Measurements from ENCODE around the gene DOK7. TPM values are rescaled to one million over a fixed set of nuclear protein-coding genes. Genes with fewer than 3 reads are reported as not detected.

DOK7 gene
- total RNA-seq, 1 donor from 2014 or later: not detected

- peaks cover 5% of the 10 kb centered on the region for H3K27me3 Mint-ChIP-seq (ENCODE audit: low read depth)
- peaks cover 16% of the 10 kb centered on the region for H3K4me1 Mint-ChIP-seq
- H3K27ac Mint-ChIP-seq (ENCODE audit: unreplicated experiment): no peak overlapping the region
- no peak for DNase-seq (ENCODE audit: low read depth, low spot score)
- no peak overlapping the region for H3K4me3 Mint-ChIP-seq
- no peaks in the 10 kb centered on the region for H3K36me3 Mint-ChIP-seq (ENCODE audit: low read depth)
- TF ChIP-seq CTCF (conservative IDR thresholded peaks at IDR 0.05): no peak
- no peaks in the 10 kb centered on the region for H3K9me3 Mint-ChIP-seq
Observed at GRCh38 chr4:3476936-3477749, 14.0 kb downstream of the DOK7 start.

- no peak for DNase-seq (ENCODE audit: low read depth, low spot score)
- Mint-ChIP-seq H3K36me3 (ENCODE audit: low read depth) (no peaks in the 10 kb centered on the region), H3K9me3 (no peaks in the 10 kb centered on the region), H3K27ac (ENCODE audit: unreplicated experiment) (no peak overlapping the region), H3K4me1 (peaks cover 16% of the 10 kb centered on the region), H3K4me3 (no peak overlapping the region), H3K27me3 (ENCODE audit: low read depth) (peaks cover 8% of the 10 kb centered on the region)
- TF ChIP-seq CTCF (conservative IDR thresholded peaks at IDR 0.05): no peak
Observed at GRCh38 chr4:3477750-3478430, 14.8 kb downstream of the DOK7 start.

DNA sequence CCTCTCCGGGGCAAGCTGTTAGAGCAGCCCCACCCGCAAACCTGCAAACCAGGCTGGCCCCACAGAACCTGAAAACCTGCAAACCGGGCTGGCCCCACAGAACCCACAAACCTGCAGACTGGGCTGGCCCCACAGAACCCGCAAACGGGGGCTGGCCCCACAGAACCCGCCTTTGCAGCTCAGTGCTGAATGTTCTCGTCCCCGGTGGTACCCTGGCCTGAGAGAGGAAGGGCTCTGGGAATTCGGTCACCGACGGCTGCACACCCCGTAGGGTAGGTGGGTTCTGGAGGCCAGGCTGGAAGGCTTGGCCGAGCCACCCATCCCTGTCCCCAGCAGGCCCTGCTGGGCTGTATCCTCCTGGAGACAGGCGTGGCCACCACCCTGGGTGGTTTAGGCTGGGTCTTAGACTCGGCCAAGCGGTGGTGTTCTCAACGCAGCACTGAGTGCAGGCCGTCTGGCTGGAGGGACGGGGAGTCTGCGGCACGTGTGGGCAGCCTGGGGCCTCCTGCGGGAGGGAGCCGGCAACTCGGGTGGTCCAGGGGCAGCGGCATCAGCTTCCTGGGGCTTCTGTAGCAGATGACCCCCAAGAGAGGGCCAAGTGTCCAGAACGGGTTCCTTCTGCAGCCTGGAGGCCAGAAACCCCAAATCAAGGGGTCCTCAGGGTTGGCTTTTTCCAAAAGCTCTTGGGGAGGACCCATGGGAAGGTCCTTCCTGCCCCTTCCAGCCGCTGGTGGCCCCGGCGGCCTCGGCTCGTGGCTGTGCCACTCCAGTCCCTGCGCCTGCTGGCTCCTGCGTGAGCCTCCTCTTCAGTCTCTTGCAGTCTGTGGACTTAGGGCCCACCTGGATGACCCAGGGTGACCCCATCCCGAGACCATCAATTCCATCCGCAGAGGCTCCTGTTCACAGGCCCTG is 15.6 kb downstream of the DOK7 start:
- TF ChIP-seq CTCF (conservative IDR thresholded peaks at IDR 0.05): no peak
- Mint-ChIP-seq H3K36me3 (ENCODE audit: low read depth) (no peaks in the 10 kb centered on the region), H3K4me3 (no peak overlapping the region), H3K9me3 (no peaks in the 10 kb centered on the region), H3K27ac (ENCODE audit: unreplicated experiment) (no peak overlapping the region), H3K27me3 (ENCODE audit: low read depth) (peaks cover 8% of the 10 kb centered on the region), H3K4me1 (peaks cover 16% of the 10 kb centered on the region)
- DNase-seq (ENCODE audit: low read depth, low spot score): no peak

- H3K27ac Mint-ChIP-seq (ENCODE audit: unreplicated experiment): no peak overlapping the region
- no peak overlapping the region for H3K4me3 Mint-ChIP-seq
- no peaks in the 10 kb centered on the region for H3K9me3 Mint-ChIP-seq
- peaks cover 16% of the 10 kb centered on the region for H3K4me1 Mint-ChIP-seq
- H3K27me3 Mint-ChIP-seq (ENCODE audit: low read depth): peaks cover 8% of the 10 kb centered on the region
- DNase-seq (ENCODE audit: low read depth, low spot score): no peak
- no peak for TF ChIP-seq CTCF (conservative IDR thresholded peaks at IDR 0.05)
- H3K36me3 Mint-ChIP-seq (ENCODE audit: low read depth): no peaks in the 10 kb centered on the region
Observed at GRCh38 chr4:3479358-3480101, 16.4 kb downstream of the DOK7 start.

All from neural crest cell (in vitro differentiated cells).